Uterus (tissue), 4 donors: ENCODE results near the gene MYL10. TPM values are rescaled to one million over a fixed set of nuclear protein-coding genes. Genes with fewer than 3 reads are reported as not detected.

Source experiments
- DNase-seq, 2 donors: peaks; one replicate each; pipeline ENCODE4 v3.0.0-alpha.2; 2019 to 2020
- H3K27ac ChIP-seq, 2 donors: fragments of 200-600 bp; sonication (generic); 1 replicate in 1 of 2; 2 replicates in 1 of 2; pipeline ENCODE4 v1.5.1; 2016 to 2018
- H3K27me3 ChIP-seq, 2 donors: fragments of 200-600 bp; sonication (generic); one replicate each; pipeline ENCODE4 v1.5.1; 2018 to 2019; ENCODE audit warnings: control low read depth in 1 of 2
- H3K36me3 ChIP-seq, 2 donors: fragments of 200-600 bp; sonication (generic); one replicate each; pipeline ENCODE4 v1.5.1; 2019; ENCODE audit warnings: control low read depth in 1 of 2
- H3K4me1 ChIP-seq, 2 donors: fragments of 200-600 bp; sonication (generic); one replicate each; pipeline ENCODE4 v1.5.1; 2018 to 2019; ENCODE audit warnings: control low read depth in 1 of 2
- H3K4me3 ChIP-seq, 2 donors: fragments of 200-600 bp; sonication (generic); 1 replicate in 1 of 2; 2 replicates in 1 of 2; pipeline ENCODE4 v1.5.1; 2018 to 2019; ENCODE audit warnings: mild to moderate bottlenecking in 1 of 2
- H3K9me3 ChIP-seq, 2 donors: fragments of 200-600 bp; sonication (generic); one replicate each; pipeline ENCODE4 v1.5.1; 2019; ENCODE audit warnings: control low read depth in 1 of 2
- CTCF ChIP-seq, 4 experiments: fragments of 200-600 bp in 2 of 4; fragments of 450-650 bp in 2 of 4; sonication (generic) in 2 of 4; IDR thresholded peaks; one replicate each; pipeline ENCODE4 v1.5.1; 2016 to 2019; ENCODE audit warnings: antibody characterized with exemption in 4 of 4, mild to moderate bottlenecking in 2 of 4, moderate library complexity in 1 of 4
- POLR2A ChIP-seq, 2 donors: fragments of 450-650 bp; IDR thresholded peaks; one replicate each; pipeline ENCODE4 v1.6.1; 2016; ENCODE audit warnings: antibody characterized with exemption in 2 of 2, mild to moderate bottlenecking in 1 of 2, moderate library complexity in 1 of 2
- intact Hi-C: fragments of 100-400 bp; cut with DNase I; formaldehyde crosslinking; loops from one replicate; pipeline ENCODE4 v1.15.1; 2023; ENCODE audit warnings: low total_unique reads
- total RNA-seq, 4 donors: library from RNA; depleted of rRNA in 3 of 4; stranded (reverse); fragments of >200 nt in 3 of 4; gene quantifications; one replicate each; pipeline versions ENCODE4 v1.1.0 to v1.2.4, GENCODE V29; 2014 to 2023
- donor health status: DM: yes; HTN: yes; CAD: no.

Gene MYL10
- total RNA-seq, 4 donors from 2014 or later: not detected

GRCh38 chr7:101676062-101676598, 47.0 kb upstream of the MYL10 start:
- intact Hi-C loops: no loop called here

GRCh38 chr7:101674439-101674838, 45.3 kb upstream of the MYL10 start:
- H3K4me1 ChIP-seq: no peaks in the 10 kb centered on the region
- DNase-seq: no peak
- no peak overlapping the region for H3K27ac ChIP-seq
- no peaks in the 10 kb centered on the region for H3K9me3 ChIP-seq
- no peak overlapping the region for H3K4me3 ChIP-seq
- TF ChIP-seq POLR2A (IDR thresholded peaks at IDR 0.05) (no peak), CTCF (IDR thresholded peaks at IDR 0.05) (no peak)
- no peaks in the 10 kb centered on the region for H3K27me3 ChIP-seq
- intact Hi-C loops: no loop called here
- H3K36me3 ChIP-seq: no peaks in the 10 kb centered on the region

More at GRCh38 chr7:101676062-101676598, 47.0 kb upstream of the MYL10 start:
- no peaks in the 10 kb centered on the region for H3K36me3 ChIP-seq
- no peaks in the 10 kb centered on the region for H3K9me3 ChIP-seq
- H3K4me1 ChIP-seq: no peaks in the 10 kb centered on the region
- TF ChIP-seq CTCF (IDR thresholded peaks at IDR 0.05): no peak
- no peaks in the 10 kb centered on the region for H3K27me3 ChIP-seq
- H3K27ac ChIP-seq: no peak overlapping the region
- DNase-seq: no peak
- H3K4me3 ChIP-seq: no peak overlapping the region

GRCh38 chr7:101673951-101674350, 44.9 kb upstream of the MYL10 start:
- no peaks in the 10 kb centered on the region for H3K9me3 ChIP-seq
- H3K4me1 ChIP-seq: no peaks in the 10 kb centered on the region
- H3K4me3 ChIP-seq: no peak overlapping the region
- H3K36me3 ChIP-seq: no peaks in the 10 kb centered on the region
- no peak overlapping the region for H3K27ac ChIP-seq
- intact Hi-C loops: no loop called here
- TF ChIP-seq POLR2A (IDR thresholded peaks at IDR 0.05): no peak
- no peak for TF ChIP-seq CTCF (IDR thresholded peaks at IDR 0.05)
- H3K27me3 ChIP-seq: no peaks in the 10 kb centered on the region
- DNase-seq: no peak

GRCh38 chr7:101673315-101673714, 44.2 kb upstream of the MYL10 start:
- no peak overlapping the region for H3K27ac ChIP-seq
- H3K4me3 ChIP-seq: no peak overlapping the region
- intact Hi-C loops: no loop called here
- H3K36me3 ChIP-seq: no peaks in the 10 kb centered on the region
- no peaks in the 10 kb centered on the region for H3K27me3 ChIP-seq
- no peaks in the 10 kb centered on the region for H3K4me1 ChIP-seq
- H3K9me3 ChIP-seq: no peaks in the 10 kb centered on the region
- no peak for DNase-seq
- TF ChIP-seq CTCF (IDR thresholded peaks at IDR 0.05) (no peak), POLR2A (IDR thresholded peaks at IDR 0.05) (no peak)

GRCh38 chr7:101671371-101672356, 42.6 kb upstream of the MYL10 start:
- no peaks in the 10 kb centered on the region for H3K4me1 ChIP-seq
- H3K27ac ChIP-seq: no peak overlapping the region
- DNase-seq: no peak
- intact Hi-C loops: no loop called here
- H3K4me3 ChIP-seq: no peak overlapping the region
- H3K36me3 ChIP-seq: no peaks in the 10 kb centered on the region
- no peaks in the 10 kb centered on the region for H3K9me3 ChIP-seq
- no peaks in the 10 kb centered on the region for H3K27me3 ChIP-seq
- TF ChIP-seq CTCF (IDR thresholded peaks at IDR 0.05): no peak
- no peak for TF ChIP-seq POLR2A (IDR thresholded peaks at IDR 0.05)
